Smooth muscle cell (in vitro differentiated cells): ENCODE data around the gene TRAFD1. TPM values are rescaled to one million over a fixed set of nuclear protein-coding genes. Genes with fewer than 3 reads are reported as not detected.

Source experiments
- DNase-seq: peaks from one replicate; lab custom pipeline; 2025; ENCODE audit not compliant: unreplicated experiment; lab: John Stamatoyannopoulos, UW
- H2AFZ ChIP-seq: fragments of 200-600 bp; sonication (generic); 2 replicates; pipeline ENCODE4 v1.6.0; 2016; ENCODE audit warnings: antibody characterized with exemption, low read depth, mild to moderate bottlenecking
- H3F3A ChIP-seq: fragments of 200-600 bp; sonication (generic); 2 replicates; pipeline ENCODE4 v1.6.0; 2017; ENCODE audit warnings: antibody characterized with exemption, low read depth
- H3K27ac ChIP-seq: fragments of 200-600 bp; sonication (generic); 2 replicates; pipeline ENCODE4 v1.5.1; 2016; ENCODE audit warnings: low read depth, mild to moderate bottlenecking
- H3K27me3 ChIP-seq: fragments of 200-600 bp; sonication (generic); 2 replicates; pipeline ENCODE4 v1.6.1; 2016; ENCODE audit warnings: low read depth, mild to moderate bottlenecking
- H3K36me3 ChIP-seq: fragments of 200-600 bp; sonication (generic); 2 replicates; pipeline ENCODE4 v1.5.1; 2016; ENCODE audit warnings: low read depth
- H3K4me1 ChIP-seq: fragments of 200-600 bp; sonication (generic); 2 replicates; pipeline ENCODE4 v1.5.1; 2016; ENCODE audit warnings: low read depth
- H3K4me2 ChIP-seq: fragments of 200-600 bp; sonication (generic); 2 replicates; pipeline ENCODE4 v1.6.0; 2016; ENCODE audit warnings: mild to moderate bottlenecking
- H3K4me3 ChIP-seq: fragments of 200-600 bp; sonication (generic); 2 replicates; pipeline ENCODE4 v1.5.1; 2016; ENCODE audit warnings: mild to moderate bottlenecking
- H3K79me2 ChIP-seq: fragments of 200-600 bp; sonication (generic); 2 replicates; pipeline ENCODE4 v1.6.0; 2016; ENCODE audit warnings: low read depth, mild to moderate bottlenecking
- H3K9ac ChIP-seq: fragments of 200-600 bp; sonication (generic); 2 replicates; pipeline ENCODE4 v1.6.0; 2016; ENCODE audit warnings: low read depth
- H3K9me3 ChIP-seq: fragments of 200-600 bp; sonication (generic); replicated peaks from 2 replicates; pipeline ENCODE4 v1.5.1; 2016; ENCODE audit warnings: low read depth
- H4K20me1 ChIP-seq: fragments of 200-600 bp; sonication (generic); 2 replicates; pipeline ENCODE4 v1.6.0; 2016; ENCODE audit warnings: low read depth
- WGBS: methylation state at CpG from one replicate; pipeline ENCODE4 v1.1.7; 2016; ENCODE audit warnings: low lambda C conversion rate; 5-methylcytosine and 5-hydroxymethylcytosine counted together
- polyA plus RNA-seq: library from polyadenylated mRNA; unstranded; fragments of >200 nt; fragmentation: Nextera tagmentation; extraction: Ambion mirVana; gene quantifications from 2 replicates; pipeline ENCODE4 v1.2.1, GENCODE V29; 2016
- total RNA-seq: library from RNA; depleted of rRNA; stranded (reverse); fragments of >200 nt; gene quantifications from 2 replicates; pipeline ENCODE4 v1.2.3, GENCODE V29; 2014
- TF ChIP-seq, protein P1 (sequence below): fragments of 200-600 bp; sonication (generic); IDR thresholded peaks from 2 replicates; pipeline ENCODE4 v1.5.1; 2017; ENCODE audit warnings: borderline replicate concordance, mild to moderate bottlenecking, antibody characterized with exemption; ENCODE audit not compliant: insufficient read depth, poor library complexity, severe bottlenecking

The TRAFD1 gene
- total and polyA plus RNA-seq, 2 experiments from 2014 or later: 30.2 to 44.8 TPM

DNA sequence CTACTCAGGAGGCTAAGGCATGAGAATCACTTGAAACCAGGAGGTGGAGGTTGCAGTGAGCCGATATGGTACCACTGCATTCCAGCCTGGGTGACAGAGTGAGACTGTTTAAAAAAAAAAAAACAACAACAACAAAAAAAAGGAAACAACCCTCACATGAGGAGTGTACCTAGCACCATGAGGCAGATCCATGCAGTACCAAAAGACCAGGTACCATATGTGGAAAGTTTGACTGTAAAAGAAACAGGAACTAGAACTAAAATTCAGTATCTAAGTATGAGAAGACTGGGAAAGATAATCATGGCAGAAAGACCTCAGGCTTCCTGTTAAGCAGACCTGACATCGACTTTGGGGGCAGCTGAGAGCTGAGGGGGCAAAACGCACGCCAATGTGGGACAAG lies 55.1 kb downstream of the TRAFD1 start:
- Histone ChIP-seq H3K36me3 (no peaks in the 10 kb centered on the region), H3K9me3 (no peaks in the 10 kb centered on the region), H3F3A (no peaks in the 10 kb centered on the region), H3K9ac (no peak overlapping the region), H3K27me3 (no peaks in the 10 kb centered on the region), H3K4me3 (no peak overlapping the region), H3K4me2 (no peak overlapping the region), H2AFZ (no peak overlapping the region), H4K20me1 (peaks cover 6% of the 10 kb centered on the region), H3K4me1 (no peaks in the 10 kb centered on the region), H3K79me2 (no peaks in the 10 kb centered on the region), H3K27ac (no peak overlapping the region)
- 99% methylated on average over 4 of the region's 4 CpGs for WGBS
- no peak for DNase-seq
- TF ChIP-seq, protein P1, sequence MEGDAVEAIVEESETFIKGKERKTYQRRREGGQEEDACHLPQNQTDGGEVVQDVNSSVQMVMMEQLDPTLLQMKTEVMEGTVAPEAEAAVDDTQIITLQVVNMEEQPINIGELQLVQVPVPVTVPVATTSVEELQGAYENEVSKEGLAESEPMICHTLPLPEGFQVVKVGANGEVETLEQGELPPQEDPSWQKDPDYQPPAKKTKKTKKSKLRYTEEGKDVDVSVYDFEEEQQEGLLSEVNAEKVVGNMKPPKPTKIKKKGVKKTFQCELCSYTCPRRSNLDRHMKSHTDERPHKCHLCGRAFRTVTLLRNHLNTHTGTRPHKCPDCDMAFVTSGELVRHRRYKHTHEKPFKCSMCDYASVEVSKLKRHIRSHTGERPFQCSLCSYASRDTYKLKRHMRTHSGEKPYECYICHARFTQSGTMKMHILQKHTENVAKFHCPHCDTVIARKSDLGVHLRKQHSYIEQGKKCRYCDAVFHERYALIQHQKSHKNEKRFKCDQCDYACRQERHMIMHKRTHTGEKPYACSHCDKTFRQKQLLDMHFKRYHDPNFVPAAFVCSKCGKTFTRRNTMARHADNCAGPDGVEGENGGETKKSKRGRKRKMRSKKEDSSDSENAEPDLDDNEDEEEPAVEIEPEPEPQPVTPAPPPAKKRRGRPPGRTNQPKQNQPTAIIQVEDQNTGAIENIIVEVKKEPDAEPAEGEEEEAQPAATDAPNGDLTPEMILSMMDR: no peak

DNA sequence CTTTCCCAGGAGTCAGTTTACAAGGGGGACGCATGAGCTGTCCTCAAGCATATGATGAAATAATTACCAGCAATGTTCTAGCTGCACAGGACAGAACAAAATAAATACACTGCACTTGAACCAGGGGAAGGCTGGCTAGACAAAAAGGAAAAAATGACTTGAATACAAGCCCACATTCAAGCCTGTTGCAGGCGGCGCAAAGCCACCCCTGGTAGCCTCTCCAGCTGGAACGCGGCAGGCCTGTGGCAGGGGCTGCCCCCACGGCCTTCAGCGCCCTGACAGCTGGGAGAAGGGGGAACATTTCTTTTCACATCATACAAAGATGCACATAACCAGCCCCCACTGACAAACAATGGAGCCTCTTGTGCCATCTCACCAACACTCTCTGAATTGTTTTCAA lies 57.1 kb downstream of the TRAFD1 start:
- Histone ChIP-seq H3K36me3 (no peaks in the 10 kb centered on the region), H3K4me1 (no peaks in the 10 kb centered on the region), H3K9ac (no peak overlapping the region), H3K9me3 (no peaks in the 10 kb centered on the region), H3K4me2 (peak overlapping the region; percentile 51), H3K27me3 (no peaks in the 10 kb centered on the region), H3K79me2 (no peaks in the 10 kb centered on the region), H3F3A (no peaks in the 10 kb centered on the region), H4K20me1 (peaks cover 6% of the 10 kb centered on the region), H3K27ac (peak overlapping the region; percentile 60), H3K4me3 (no peak overlapping the region), H2AFZ (no peak overlapping the region)
- TF ChIP-seq, protein P1: no peak
- 70% methylated on average over 7 of the region's 7 CpGs for WGBS
- DNase-seq: no peak

DNA sequence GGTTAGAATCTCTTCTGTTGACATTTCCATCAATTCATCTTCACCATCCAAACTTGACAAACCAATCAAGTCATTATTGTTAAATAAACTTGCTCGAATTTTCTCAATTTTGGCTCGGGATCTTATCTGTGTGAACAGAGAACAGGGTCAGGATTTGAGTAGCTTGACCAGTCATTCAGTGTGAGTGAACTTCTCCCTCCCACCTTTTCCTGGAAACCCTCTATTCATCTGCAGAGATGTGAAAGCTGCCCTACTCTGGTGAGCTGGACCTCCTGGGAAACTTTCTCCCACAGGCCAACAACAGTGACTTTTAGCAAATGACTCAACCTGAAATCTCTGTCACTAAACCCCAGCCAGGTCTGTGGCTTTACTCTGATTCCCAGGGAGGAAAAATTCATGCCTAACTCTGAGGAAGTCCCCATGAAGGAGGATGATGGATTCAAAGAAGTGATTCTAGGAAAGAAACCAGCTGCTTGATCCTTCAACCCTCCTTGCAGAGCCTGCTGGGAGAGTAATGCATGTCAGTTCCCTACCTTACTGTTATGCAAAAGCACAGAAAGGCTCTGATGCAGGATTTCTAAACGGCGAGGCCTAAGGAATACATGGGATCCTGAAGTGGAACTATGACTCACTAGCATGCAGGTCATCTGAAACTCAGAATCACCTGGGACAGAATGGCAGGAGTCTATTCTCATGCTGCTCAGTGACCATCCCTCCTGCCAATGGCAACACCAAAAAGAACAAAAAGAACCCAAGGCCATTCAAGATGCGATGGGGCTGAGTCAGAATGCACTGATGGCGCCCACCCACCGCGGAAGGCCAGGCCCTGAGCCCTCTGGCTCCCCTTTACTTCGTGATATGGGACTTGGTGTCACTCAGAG lies 58.0 kb downstream of the TRAFD1 start:
- H3K4me3 ChIP-seq: no peak overlapping the region
- H3K4me2 ChIP-seq: peak overlapping the region; percentile 51
- peak overlapping the region; percentile 60 for H3K27ac ChIP-seq
- H2AFZ ChIP-seq: no peak overlapping the region
- TF ChIP-seq, protein P1: no peak
- DNase-seq: no peak
- H3F3A ChIP-seq: no peaks in the 10 kb centered on the region
- H3K4me1 ChIP-seq: no peaks in the 10 kb centered on the region
- peaks cover 6% of the 10 kb centered on the region for H4K20me1 ChIP-seq
- 70% methylated on average over 9 of the region's 9 CpGs for WGBS
- H3K9me3 ChIP-seq: no peaks in the 10 kb centered on the region
- no peak overlapping the region for H3K9ac ChIP-seq
- H3K27me3 ChIP-seq: no peaks in the 10 kb centered on the region
- no peaks in the 10 kb centered on the region for H3K36me3 ChIP-seq
- H3K79me2 ChIP-seq: no peaks in the 10 kb centered on the region
